NCI-H128 (cell line): ENCODE results near the gene GPT2.
"Not testable (repeated sequence)": the region's sequence is repeated elsewhere in the genome, so short reads cannot be mapped to it uniquely, and the experiment has no call there.

Experiments
- DNase-seq: peaks from one replicate; lab custom pipeline; 2025; ENCODE audit not compliant: unreplicated experiment; lab: John Stamatoyannopoulos, UW

GPT2 gene

DNA sequence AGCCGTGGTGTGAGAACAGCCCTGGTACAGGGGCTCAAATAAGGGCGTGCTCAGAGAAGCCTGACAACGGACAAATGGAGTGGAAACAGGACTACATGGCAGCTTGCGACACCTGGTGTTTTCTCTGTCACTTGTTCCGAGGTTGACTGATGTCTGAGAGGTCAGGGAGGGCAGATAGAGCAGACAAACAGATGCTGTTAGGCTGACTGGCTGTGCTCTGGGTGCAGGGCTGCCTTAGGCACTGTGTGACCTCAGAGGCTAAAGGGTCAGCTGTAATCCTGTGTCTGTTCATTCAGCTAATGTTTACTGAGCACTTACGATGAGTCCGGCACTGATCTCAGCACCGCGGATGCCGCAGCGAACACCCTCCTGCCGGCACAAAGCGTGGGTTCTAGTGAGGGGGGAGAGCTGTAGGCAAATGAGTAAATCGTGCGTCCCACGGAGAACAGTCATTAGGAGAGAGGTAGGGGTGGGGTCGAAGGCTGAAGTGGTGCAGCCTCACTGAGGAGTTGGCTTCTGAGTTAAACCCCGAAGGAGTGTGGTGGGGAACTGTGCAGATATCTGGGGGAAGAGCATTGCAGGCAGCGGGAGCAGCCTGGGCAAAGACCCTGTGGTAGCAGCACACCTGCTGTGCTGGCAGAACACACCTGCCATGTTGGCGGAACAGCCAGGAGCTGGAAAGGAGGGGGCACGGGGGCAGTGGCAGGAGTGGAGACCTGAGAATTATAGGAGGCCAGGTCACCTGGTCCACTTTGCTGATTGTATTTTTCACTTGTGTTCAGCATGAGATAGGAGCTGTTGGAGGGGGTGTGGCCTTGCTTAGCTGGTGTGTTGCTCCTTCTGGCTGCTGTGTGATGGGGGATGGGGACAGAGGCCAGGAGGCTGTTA is 35.0 kb downstream of the GPT2 start:
- DNase-seq = no peak

- DNase-seq = no peak
Measured at GRCh38 chr16:46920402-46921068, 36.4 kb downstream of the GPT2 start.

DNA sequence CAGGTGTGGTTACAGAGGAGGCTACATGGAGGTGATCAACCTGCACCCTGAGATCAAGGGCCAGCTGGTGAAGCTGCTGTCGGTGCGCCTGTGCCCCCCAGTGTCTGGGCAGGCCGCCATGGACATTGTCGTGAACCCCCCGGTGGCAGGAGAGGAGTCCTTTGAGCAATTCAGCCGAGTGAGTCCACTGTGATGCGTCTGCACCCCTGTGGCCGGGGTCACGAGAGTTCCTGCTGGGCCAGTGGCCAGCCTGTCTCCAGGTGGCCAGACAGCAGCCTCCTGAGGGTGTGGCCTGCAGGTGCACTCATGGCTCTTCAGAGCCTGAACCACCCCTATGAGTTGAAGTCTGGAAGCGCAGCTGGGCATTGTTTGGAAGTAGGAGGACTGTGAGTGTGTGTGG is 38.1 kb downstream of the GPT2 start:
- DNase-seq = no peak

DNA sequence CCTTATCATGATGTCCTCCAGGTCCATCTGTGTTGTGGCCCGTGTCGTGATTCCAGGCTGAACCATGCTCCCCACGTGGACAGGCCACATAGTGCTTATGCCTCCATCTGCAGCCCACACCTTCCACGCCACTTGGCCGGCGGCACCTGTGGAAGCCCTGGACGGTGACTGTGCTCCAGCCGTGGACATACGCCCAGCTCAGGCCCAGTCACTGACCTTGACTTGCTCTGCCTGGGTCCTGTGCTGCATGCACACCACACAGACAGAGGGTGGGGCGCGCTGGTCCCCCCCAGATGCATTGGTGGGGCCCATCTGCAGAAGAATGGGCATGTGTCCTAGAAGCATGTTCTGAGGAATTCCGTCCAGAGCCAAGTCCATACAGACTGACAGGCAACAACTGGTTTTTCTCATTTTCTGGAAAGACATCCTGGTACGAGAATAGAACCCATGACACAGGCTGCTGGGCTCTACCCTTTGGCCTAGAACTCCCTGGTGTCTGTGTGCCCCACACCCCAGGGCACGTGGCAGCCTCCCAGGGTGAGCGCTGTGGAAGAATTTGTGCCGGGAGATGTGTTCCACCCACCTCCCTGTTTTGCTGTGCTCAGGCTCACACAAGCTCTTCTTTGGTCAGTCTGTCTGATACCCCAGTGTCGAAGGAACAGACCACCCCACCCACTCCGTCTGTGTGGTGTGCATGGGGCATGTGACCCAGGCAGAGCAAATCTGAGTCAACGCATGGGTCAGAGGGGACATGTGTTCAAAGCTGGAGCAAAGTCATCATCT is 39.5 kb downstream of the GPT2 start:
- no peak for DNase-seq

DNA sequence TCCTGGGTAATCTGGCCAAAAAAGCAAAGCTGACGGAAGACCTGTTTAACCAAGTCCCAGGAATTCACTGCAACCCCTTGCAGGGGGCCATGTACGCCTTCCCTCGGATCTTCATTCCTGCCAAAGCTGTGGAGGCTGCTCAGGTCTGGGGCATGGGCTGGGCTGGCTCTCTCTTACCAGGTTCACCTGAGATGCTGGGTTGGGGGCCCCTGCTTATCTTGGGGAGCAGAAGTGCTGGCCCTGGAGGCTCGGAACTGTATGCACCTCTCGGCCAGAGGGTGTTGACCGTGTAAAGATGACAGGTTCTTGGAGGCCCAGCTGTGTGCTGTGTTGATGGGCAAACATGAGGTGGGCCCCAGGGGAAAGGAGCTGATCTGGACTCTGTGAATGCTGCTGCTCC is 40.2 kb downstream of the GPT2 start:
- no peak for DNase-seq

DNA sequence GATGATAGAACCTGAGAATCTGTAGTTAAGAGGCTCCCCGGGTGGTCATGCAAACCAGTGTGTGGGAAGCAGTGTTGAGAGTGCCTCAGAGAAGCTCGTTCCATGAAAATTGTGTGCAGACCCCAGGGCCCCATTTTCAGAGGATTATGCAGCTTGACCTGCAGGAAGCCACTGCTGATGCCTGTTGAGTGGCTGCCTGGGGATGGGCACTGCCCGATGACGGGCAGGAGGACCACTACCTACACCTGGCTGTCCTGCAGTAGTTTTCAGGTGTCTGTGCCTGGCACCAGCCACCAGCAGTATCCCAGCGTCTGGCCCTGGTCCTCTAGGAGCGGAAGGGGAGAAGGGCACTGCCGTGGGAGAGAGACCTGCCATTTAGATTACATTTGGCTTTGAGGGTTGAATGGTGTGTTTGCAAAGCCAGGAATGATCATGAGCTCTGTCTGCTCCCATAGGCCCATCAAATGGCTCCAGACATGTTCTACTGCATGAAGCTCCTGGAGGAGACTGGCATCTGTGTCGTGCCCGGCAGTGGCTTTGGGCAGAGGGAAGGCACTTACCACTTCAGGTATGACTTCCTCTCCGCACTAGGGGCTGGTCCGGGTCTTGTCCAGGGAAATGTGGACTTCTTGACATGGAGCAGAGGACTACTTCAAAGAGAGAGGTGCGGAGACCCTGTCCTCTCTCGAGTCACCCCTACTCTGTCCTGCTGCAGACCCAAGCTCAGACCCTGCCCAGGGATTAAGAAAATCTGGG is 42.5 kb downstream of the GPT2 start:
- no peak for DNase-seq

- no peak for DNase-seq
Measured at GRCh38 chr16:46927273-46927672, 43.1 kb downstream of the GPT2 start.

DNA sequence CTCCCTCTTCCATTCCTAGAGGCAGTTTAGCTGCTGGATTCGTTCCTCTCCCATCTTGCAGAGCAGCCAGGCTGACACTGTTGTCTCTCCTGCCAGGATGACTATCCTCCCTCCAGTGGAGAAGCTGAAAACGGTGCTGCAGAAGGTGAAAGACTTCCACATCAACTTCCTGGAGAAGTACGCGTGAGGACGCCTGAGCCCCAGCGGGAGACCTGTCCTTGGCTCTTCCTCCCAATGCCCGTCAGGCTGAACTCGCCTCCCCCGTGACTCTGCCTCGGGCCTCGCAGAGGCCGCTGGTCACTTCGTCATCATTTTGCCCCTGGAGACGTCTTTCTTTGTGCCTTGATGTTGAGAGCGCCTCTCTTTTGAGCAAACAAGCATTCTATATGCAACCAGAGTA is 44.6 kb downstream of the GPT2 start:
- DNase-seq = no peak

- DNase-seq = no peak
Measured at GRCh38 chr16:46929378-46930332, 45.5 kb downstream of the GPT2 start.

GRCh38 chr16:46930861-46931260 is 46.7 kb downstream of the GPT2 start:
- DNase-seq = no peak

- DNase-seq = no peak
Measured at GRCh38 chr16:46932802-46933201, 48.6 kb downstream of the GPT2 start.

GRCh38 chr16:46937536-46937935 is 53.4 kb downstream of the GPT2 start:
- DNase-seq = no peak

DNA sequence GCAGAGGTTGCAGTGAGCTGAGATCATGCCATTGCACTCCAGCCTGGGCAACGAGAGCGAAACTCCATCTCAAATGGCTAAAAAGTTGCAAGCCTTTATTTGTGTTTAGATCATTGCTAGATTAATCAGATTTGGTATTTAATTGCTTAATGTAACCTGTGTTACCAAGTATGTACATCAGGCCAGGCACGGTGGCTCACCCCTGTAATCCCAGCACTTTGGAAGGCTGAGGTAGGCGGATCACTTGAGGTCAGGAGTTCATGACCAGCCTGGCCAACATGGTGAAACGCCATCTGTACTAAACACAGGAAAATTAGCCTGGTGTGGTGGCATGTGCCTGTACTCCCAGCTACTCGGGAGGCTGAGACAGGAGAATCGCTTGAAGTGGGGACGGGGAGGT is 60.6 kb downstream of the GPT2 start:
- not testable (repeated sequence) for DNase-seq

- peak; percentile 14 for DNase-seq
Measured at GRCh38 chr16:46947900-46948547, 63.9 kb downstream of the GPT2 start.

- DNase-seq = no peak
Measured at GRCh38 chr16:46948548-46949166, 64.5 kb downstream of the GPT2 start.

GRCh38 chr16:46949241-46949892 is 65.2 kb downstream of the GPT2 start:
- no peak for DNase-seq

DNA sequence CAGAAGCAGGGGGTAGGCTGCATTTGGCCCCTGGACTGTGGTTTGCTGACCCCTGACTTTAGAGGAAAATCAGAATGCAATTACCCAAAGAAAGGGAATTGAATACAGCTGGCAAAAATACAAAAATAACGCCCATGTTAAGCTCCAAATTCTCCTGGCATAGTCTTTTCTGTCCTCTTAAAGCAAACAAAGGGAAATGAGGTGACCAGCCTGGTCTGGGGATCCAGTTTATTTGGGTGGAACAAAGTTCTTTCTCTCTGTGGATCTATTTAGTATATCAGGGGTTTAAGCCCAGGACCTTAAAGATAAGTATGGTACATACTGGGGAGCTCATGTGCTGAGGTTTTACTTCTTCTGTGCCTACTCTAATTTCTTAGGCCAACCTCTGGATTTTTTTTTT is 65.8 kb downstream of the GPT2 start:
- no peak for DNase-seq

GRCh38 chr16:46954562-46954961 is 70.4 kb downstream of the GPT2 start:
- no peak for DNase-seq
